ENCODE results near the gene LASP1NB.

LASP1NB gene

GRCh38 chr17:38896346-38896954 lies 29.0 kb upstream of the LASP1NB start:
- ATAC-seq (ENCODE audit: low read depth): no peak
- POLR2A ChIA-PET (ENCODE audit: unreplicated experiment): no interaction called here

More at GRCh38 chr17:38896346-38896954, 29.0 kb upstream of the LASP1NB start:
- H3K9me1 ChIP-seq (ENCODE audit: insufficient read depth, low read length): peaks cover 17% of the 10 kb centered on the region
- CTCF ChIA-PET: no interaction called here
- no peak overlapping the region for H4K5ac ChIP-seq (ENCODE audit: low read depth, low read length)
- peak overlapping the region; percentile 35 for H2AFZ ChIP-seq (replicated peaks; ENCODE audit: low read length, poor library complexity)
- no peaks in the 10 kb centered on the region for H3K27me3 ChIP-seq (ENCODE audit: control insufficient read depth, insufficient read depth, low read length)
- no peak overlapping the region for H3K4me2 ChIP-seq (ENCODE audit: low read depth, low read length)
- H2BK20ac ChIP-seq (ENCODE audit: low read depth, low read length): no peak overlapping the region; the same call in 1 of the 2 replicates
- H3K4me1 ChIP-seq (ENCODE audit: control insufficient read depth, insufficient read depth, low read length): peaks cover 35% of the 10 kb centered on the region
- H2AK9ac ChIP-seq (replicated peaks; ENCODE audit: low read depth, low read length, poor library complexity): peak overlapping the region; percentile 85
- H3K23ac ChIP-seq (ENCODE audit: low read depth, low read length): no peak overlapping the region
- BruUV-seq (replicated peaks): no TSS peak
- intact Hi-C loops (cut with micrococcal nuclease) (no loop called here), dilution Hi-C loops (cut with HindIII; ENCODE audit: low sequenced_read_pairs, unreplicated experiment) (no loop called here), in situ Hi-C loops (cut with MboI; ENCODE audit: low sequenced_read_pairs) (no loop called here)
- no peak for TF ChIP-seq RCOR1 (IDR thresholded peaks at IDR 0.05; ENCODE audit: insufficient replicate concordance, low read length)
- TF ChIP-seq MAFK (IDR thresholded peaks at IDR 0.05; ENCODE audit: low read depth, low read length): peak; percentile 42
- no peak for TF ChIP-seq CHD1 (IDR thresholded peaks at IDR 0.05; ENCODE audit: low read depth, low read length)
- H3K27ac ChIP-seq (ENCODE audit: insufficient read depth, low read length): no peak overlapping the region
- no peak overlapping the region for H3K56ac ChIP-seq (ENCODE audit: extremely low read depth, insufficient read depth, low read length)
- H3K4ac ChIP-seq (ENCODE audit: low read depth, low read length): no peak overlapping the region
- WGBS, 2 experiments (ENCODE audit: extremely low coverage in 2 of 2, insufficient read length in 1 of 2): 76% methylated on average over 4 of the region's 13 CpGs; no CpG with 5 or more reads in 1 of the 2 experiments
- peaks cover 49 to 93% of the 10 kb centered on the region in 2 experiments for H3K79me1 ChIP-seq (ENCODE audit: low read depth in 1 of 2, low read length in 2 of 2)
- H4K20me1 ChIP-seq (ENCODE audit: insufficient read depth, low read length): peaks cover 99% of the 10 kb centered on the region
- H3K4me3 ChIP-seq (ENCODE audit: insufficient read depth, low read depth, low read length): no peak overlapping the region
- no peak overlapping the region for H4K91ac ChIP-seq (ENCODE audit: insufficient read depth, low read depth, low read length)
- no peak overlapping the region for H2BK15ac ChIP-seq (ENCODE audit: low read depth, low read length)
- H3K9ac ChIP-seq (ENCODE audit: low read depth, low read length): no peak overlapping the region
- H3K9me3 ChIP-seq (ENCODE audit: control insufficient read depth, insufficient read depth, low read length): no peaks in the 10 kb centered on the region
- H4K8ac ChIP-seq (ENCODE audit: low read depth in 2 of 2, low read length in 2 of 2): 0 out of 4 replicates have a peak overlapping the region, but pooled peaks of 1 of the 2 experiments have one; percentile 9
- H2AK5ac ChIP-seq (ENCODE audit: low read depth, low read length): no peak overlapping the region; the same call in 1 of the 2 replicates
- H3K14ac ChIP-seq (replicated peaks; ENCODE audit: low read depth, low read length): 0 out of 2 replicates have a peak overlapping the region, but pooled peaks have one; percentile 62
- H2BK5ac ChIP-seq (ENCODE audit: low read depth, low read length, poor library complexity, severe bottlenecking): no peak overlapping the region
- peaks cover 79% of the 10 kb centered on the region for H3K36me3 ChIP-seq (ENCODE audit: control insufficient read depth, insufficient read depth, low read length)
- H3K18ac ChIP-seq (ENCODE audit: low read depth, low read length): no peak overlapping the region
- DNase-seq: peak; percentile 22
- H2BK120ac ChIP-seq (ENCODE audit: low read depth, low read length): no peak overlapping the region

Measured in IMR-90 (cell line).